ENCODE measurements around the gene PAPSS2.

DNA sequence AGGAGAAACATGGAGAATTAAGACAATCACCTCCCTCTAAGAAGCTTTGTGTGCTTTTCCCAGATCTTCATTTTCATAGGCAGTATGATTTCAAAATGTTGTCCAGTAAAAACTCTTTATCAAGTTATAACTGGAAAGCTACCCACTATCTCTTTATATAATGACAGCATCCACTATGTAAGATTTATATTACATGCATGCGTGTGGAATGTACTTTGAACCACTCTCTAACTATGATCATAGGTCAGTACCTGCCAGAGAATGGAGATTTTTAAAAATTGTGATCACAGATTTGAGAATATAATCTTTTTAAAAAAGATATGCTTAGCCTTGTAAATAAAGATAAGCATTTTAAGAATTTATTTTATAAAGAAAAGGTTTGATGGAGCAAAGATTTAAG, 17.9 kb downstream of the PAPSS2 start:
- TF ChIP-seq, protein P1, sequence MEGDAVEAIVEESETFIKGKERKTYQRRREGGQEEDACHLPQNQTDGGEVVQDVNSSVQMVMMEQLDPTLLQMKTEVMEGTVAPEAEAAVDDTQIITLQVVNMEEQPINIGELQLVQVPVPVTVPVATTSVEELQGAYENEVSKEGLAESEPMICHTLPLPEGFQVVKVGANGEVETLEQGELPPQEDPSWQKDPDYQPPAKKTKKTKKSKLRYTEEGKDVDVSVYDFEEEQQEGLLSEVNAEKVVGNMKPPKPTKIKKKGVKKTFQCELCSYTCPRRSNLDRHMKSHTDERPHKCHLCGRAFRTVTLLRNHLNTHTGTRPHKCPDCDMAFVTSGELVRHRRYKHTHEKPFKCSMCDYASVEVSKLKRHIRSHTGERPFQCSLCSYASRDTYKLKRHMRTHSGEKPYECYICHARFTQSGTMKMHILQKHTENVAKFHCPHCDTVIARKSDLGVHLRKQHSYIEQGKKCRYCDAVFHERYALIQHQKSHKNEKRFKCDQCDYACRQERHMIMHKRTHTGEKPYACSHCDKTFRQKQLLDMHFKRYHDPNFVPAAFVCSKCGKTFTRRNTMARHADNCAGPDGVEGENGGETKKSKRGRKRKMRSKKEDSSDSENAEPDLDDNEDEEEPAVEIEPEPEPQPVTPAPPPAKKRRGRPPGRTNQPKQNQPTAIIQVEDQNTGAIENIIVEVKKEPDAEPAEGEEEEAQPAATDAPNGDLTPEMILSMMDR (IDR thresholded peaks at IDR 0.05 in 8 of 11, conservative IDR thresholded peaks at IDR 0.05 in 3 of 11) = no peak
- TF ChIP-seq POLR2A (IDR thresholded peaks at IDR 0.05) = no peak
- no peak for TF ChIP-seq POLR2AphosphoS5 (IDR thresholded peaks at IDR 0.05)

Measured in spleen (tissue), 7 donors.